ENCODE data around the gene SLC39A2.

- no peak for TF ChIP-seq CTCF (IDR thresholded peaks at IDR 0.05)
- no peak for TF ChIP-seq POLR2A (IDR thresholded peaks at IDR 0.05)
- no peak for TF ChIP-seq EP300 (IDR thresholded peaks at IDR 0.05)
These were observed 2.6 kb upstream of the SLC39A2 start for GRCh38 chr14:20996521-20996920.

Data from tibial nerve (tissue), 4 donors.